ENCODE data around the gene ADD1. TPM values are rescaled to one million over a fixed set of nuclear protein-coding genes. Genes with fewer than 3 reads are reported as not detected.
A peak's percentile ranks its signal among the peaks of the same experiment; 100 is the strongest.

ADD1 gene
- total RNA-seq, 1 donor from 2014 or later, result 161 TPM

DNA sequence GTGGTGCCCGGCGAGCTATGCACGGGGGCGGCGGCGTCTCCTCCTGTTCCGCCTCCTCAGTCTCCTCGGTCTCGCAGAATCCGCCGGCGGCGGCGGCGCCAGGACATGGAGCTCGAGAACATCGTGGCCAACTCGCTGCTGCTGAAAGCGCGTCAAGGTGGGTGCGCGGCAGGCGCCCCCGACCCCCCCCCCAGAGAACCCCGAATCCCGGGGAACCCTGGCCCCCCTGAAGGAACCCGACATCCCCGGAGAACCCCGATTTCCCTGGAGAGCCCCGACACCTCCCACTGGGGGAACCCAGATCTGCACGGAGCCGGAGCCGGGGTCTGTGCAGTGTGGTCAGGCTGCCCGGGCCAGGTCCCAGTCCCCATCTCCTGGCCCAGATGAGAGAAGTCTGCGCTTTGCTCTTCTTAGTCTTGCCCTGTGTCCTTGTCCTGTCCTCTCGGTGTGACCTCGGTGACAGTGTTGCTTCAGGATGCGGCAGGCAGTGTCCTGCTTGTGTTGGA, 120.4 kb downstream of the ADD1 start:
- DNase-seq (ENCODE audit: low read depth, low spot score), result peak; percentile 17

DNA sequence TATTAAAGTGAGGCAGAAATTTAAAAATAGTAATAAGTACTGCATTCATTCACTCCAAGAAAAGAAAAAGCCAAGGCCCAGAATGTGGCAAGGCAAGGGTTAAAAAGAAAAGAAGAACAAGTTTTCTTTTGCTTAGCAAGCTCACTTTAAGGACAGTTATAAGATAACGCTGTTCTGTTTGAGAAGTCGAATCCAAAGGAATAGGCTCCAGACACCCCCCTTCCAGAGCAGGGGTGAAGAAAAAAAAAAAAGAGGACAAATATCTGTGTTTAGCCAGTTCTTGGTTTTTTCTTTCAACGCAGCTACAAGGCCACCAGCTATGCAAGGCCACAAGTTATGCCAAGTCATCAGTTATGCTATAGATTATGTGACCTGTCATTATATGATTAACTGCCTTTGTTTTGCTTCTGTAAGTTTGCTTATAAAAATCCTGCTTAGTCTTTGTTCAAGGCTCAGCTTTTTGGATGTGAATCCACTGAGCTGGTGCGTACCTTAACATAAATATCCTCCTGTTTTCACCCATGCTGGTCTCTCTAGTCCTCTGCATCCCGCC, 121.1 kb downstream of the ADD1 start:
- DNase-seq (ENCODE audit: low read depth, low spot score), result no peak

GRCh38 chr4:2965262-2965661, 121.6 kb downstream of the ADD1 start:
- no peak for DNase-seq (ENCODE audit: low read depth, low spot score)

GRCh38 chr4:2968381-2968780, 124.7 kb downstream of the ADD1 start:
- peak; percentile 64 for DNase-seq (ENCODE audit: low read depth, low spot score)

GRCh38 chr4:2971275-2971674, 127.6 kb downstream of the ADD1 start:
- DNase-seq (ENCODE audit: low read depth, low spot score), result no peak

DNA sequence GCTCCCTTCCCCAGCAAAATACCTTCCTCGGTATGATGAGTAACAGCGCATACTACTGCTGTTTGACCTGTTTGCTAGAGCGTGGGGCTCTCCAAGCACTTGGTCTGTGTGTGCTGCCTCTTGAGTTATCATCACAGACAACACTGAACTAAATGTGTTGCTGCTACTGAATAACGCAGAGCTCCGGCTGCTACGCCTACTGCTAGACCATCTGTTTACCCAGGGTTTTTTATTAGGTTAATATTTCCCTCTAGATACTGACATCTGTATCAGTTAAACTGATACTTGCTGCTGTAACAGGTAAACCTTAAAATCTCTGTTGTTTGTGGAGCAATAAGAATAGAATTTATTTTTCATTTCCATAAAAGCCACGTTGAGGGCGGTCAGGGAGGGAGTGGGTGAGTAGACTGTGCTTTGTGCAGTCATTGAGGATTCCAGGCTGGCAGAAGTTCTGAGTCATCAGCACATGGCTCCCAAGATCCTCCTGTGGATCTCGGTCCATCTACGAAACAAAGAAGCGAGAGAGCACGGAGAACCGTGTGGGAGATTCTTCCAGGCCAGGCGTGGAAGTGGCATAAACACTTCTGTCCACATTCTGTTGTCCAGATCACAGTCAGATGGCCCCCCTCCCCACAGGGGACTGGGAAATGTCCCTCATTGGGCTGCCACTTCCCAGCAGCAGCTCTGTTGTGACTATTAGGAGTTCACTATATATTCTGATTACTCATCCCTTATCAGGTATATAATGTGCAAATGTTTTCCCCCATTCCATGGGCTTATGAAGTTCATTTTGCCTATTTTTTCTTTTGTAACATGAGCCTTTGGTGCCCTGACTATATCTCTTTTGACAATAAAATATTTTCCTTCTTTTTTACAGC, 133.8 kb downstream of the ADD1 start:
- DNase-seq (ENCODE audit: low read depth, low spot score), result no peak

Other genes starting within 250 kb of the ADD1 start
- 90.3 and 109 TPM in 2 replicates for gene TNIP2, start 87.5 kb upstream of the ADD1 start, total RNA-seq
- gene SH3BP2, start 50.8 kb upstream of the ADD1 start, total RNA-seq, result 24.9 and 26.3 TPM in 2 replicates
- gene NOP14, start 119.6 kb downstream of the ADD1 start, total RNA-seq, result 33.7 and 43.6 TPM in 2 replicates
- 4.6 and 5.7 TPM in 2 replicates for gene GRK4, start 119.7 kb downstream of the ADD1 start, total RNA-seq
- not detected in 2 replicates for gene HTT-AS, start 230.7 kb downstream of the ADD1 start, total RNA-seq
- 21.8 and 51.8 TPM in 2 replicates for gene HTT, start 230.8 kb downstream of the ADD1 start, total RNA-seq